Calu3 (cell line): ENCODE results near the gene OLIG2. TPM values are rescaled to one million over a fixed set of nuclear protein-coding genes. Genes with fewer than 3 reads are reported as not detected.

ENCODE experiments used
- BruUV-seq: library from RNA; stranded (reverse); fragments of 400-500 nt; replicated peaks from 2 replicates; lab custom pipeline; 2021; lab: Mats Ljungman, UMichigan
- CTCF ChIA-PET: fragments of 300-600 bp; sonication (Branson Sonifier 250); formaldehyde crosslinking; loops from one replicate; lab custom pipeline; 2022; ENCODE audit warnings: antibody characterized with exemption; lab: Charles Lee
- DNase-seq: peaks from one replicate; pipeline ENCODE4 v3.0.0; 2022
- H3K27ac Mint-ChIP-seq: one replicate; pipeline ENCODE4 v1.8.0; 2022; ENCODE audit warnings: mixed read lengths; ENCODE audit not compliant: unreplicated experiment
- H3K27me3 Mint-ChIP-seq: one replicate; pipeline ENCODE4 v1.8.0; 2022; ENCODE audit warnings: mixed read lengths; ENCODE audit not compliant: unreplicated experiment
- H3K36me3 Mint-ChIP-seq: one replicate; pipeline ENCODE4 v1.8.0; 2022; ENCODE audit warnings: mild to moderate bottlenecking, moderate library complexity, mixed read lengths; ENCODE audit not compliant: insufficient read depth, unreplicated experiment
- H3K4me1 Mint-ChIP-seq: one replicate; pipeline ENCODE4 v1.8.0; 2022; ENCODE audit warnings: mild to moderate bottlenecking, low read depth, mixed read lengths; ENCODE audit not compliant: unreplicated experiment
- H3K4me3 Mint-ChIP-seq: one replicate; pipeline ENCODE4 v1.8.0; 2022; ENCODE audit warnings: mild to moderate bottlenecking, low read depth, moderate library complexity, mixed read lengths; ENCODE audit not compliant: unreplicated experiment
- H3K9me3 Mint-ChIP-seq: one replicate; pipeline ENCODE4 v1.8.0; 2022; ENCODE audit warnings: low read depth, mixed read lengths; ENCODE audit not compliant: unreplicated experiment
- CTCF ChIP-seq: fragments of 200-600 bp; IDR thresholded peaks from one replicate; pipeline ENCODE4 v1.8.0; 2022; ENCODE audit warnings: antibody characterized with exemption; ENCODE audit not compliant: unreplicated experiment
- intact Hi-C: fragments of 100-400 bp; cut with micrococcal nuclease; formaldehyde crosslinking; loops from one replicate; pipeline ENCODE4 v1.10.0; 2022; ENCODE audit not compliant: unreplicated experiment
- total RNA-seq: library from RNA; stranded (reverse); gene quantifications from 2 replicates; pipeline ENCODE4 v1.2.3, GENCODE V29; 2022

The OLIG2 gene
- total RNA-seq, 1 experiment from 2014 or later: not detected

- H3K27ac Mint-ChIP-seq: no peak overlapping the region
- H3K36me3 Mint-ChIP-seq: no peaks in the 10 kb centered on the region
- CTCF ChIA-PET: no interaction called here
- no TSS peak for BruUV-seq
- DNase-seq: no peak
- H3K4me3 Mint-ChIP-seq: no peak overlapping the region
- H3K27me3 Mint-ChIP-seq: peaks cover 62% of the 10 kb centered on the region
- intact Hi-C loops: no loop called here
- TF ChIP-seq CTCF: no peak
- H3K9me3 Mint-ChIP-seq: no peaks in the 10 kb centered on the region
- H3K4me1 Mint-ChIP-seq: no peaks in the 10 kb centered on the region
These were observed 46.0 kb upstream of the OLIG2 start for GRCh38 chr21:32979598-32980268.

GRCh38 chr21:32981096-32981495 lies 44.6 kb upstream of the OLIG2 start:
- H3K27ac Mint-ChIP-seq: no peak overlapping the region
- no peaks in the 10 kb centered on the region for H3K36me3 Mint-ChIP-seq
- H3K27me3 Mint-ChIP-seq: peaks cover 49% of the 10 kb centered on the region
- intact Hi-C loops: no loop called here
- no TSS peak for BruUV-seq
- TF ChIP-seq CTCF: no peak
- H3K4me3 Mint-ChIP-seq: no peak overlapping the region
- no peaks in the 10 kb centered on the region for H3K9me3 Mint-ChIP-seq
- CTCF ChIA-PET: no interaction called here
- H3K4me1 Mint-ChIP-seq: no peaks in the 10 kb centered on the region
- DNase-seq: no peak

GRCh38 chr21:32990666-32991065 lies 35.1 kb upstream of the OLIG2 start:
- Mint-ChIP-seq H3K36me3 (no peaks in the 10 kb centered on the region), H3K9me3 (no peaks in the 10 kb centered on the region), H3K27me3 (no peaks in the 10 kb centered on the region), H3K27ac (no peak overlapping the region), H3K4me1 (no peaks in the 10 kb centered on the region), H3K4me3 (no peak overlapping the region)
- CTCF ChIA-PET: interaction anchor here (1.1 kb wide), 1 partner anchor 135 kb away, joined by 3 read pairs; no protein-coding TSS in a partner anchor
- no peak for DNase-seq
- BruUV-seq: no TSS peak
- intact Hi-C loops: no loop called here
- TF ChIP-seq CTCF: no peak

- no peaks in the 10 kb centered on the region for H3K4me1 Mint-ChIP-seq
- DNase-seq: no peak
- no peaks in the 10 kb centered on the region for H3K9me3 Mint-ChIP-seq
- TF ChIP-seq CTCF: no peak
- no TSS peak for BruUV-seq
- H3K4me3 Mint-ChIP-seq: no peak overlapping the region
- no peaks in the 10 kb centered on the region for H3K27me3 Mint-ChIP-seq
- H3K36me3 Mint-ChIP-seq: no peaks in the 10 kb centered on the region
- intact Hi-C loops: no loop called here
- CTCF ChIA-PET: no interaction called here
- no peak overlapping the region for H3K27ac Mint-ChIP-seq
These were observed 34.4 kb upstream of the OLIG2 start for GRCh38 chr21:32991361-32991760.
